Neuronal stem cell (in vitro differentiated cells): ENCODE data around the gene TSPAN9.

Source experiments
- DNase-seq: peaks from one replicate; pipeline ENCODE4 v3.0.0-alpha.2; 2013; ENCODE audit warnings: low spot score
- H2AFZ ChIP-seq: one replicate; pipeline ENCODE4 v1.6.1; 2013; ENCODE audit warnings: mild to moderate bottlenecking, low read length, inconsistent platforms
- H2AK5ac ChIP-seq: 2 replicates; pipeline ENCODE4 v1.6.1; 2013; ENCODE audit warnings: low read depth, mild to moderate bottlenecking, inconsistent platforms, low read length, moderate library complexity, mixed read lengths
- H2BK120ac ChIP-seq: 2 replicates; pipeline ENCODE4 v1.6.1; 2013; ENCODE audit warnings: low read depth, mild to moderate bottlenecking, inconsistent platforms, low read length, moderate library complexity, mixed read lengths
- H2BK12ac ChIP-seq: one replicate; pipeline ENCODE4 v1.6.1; 2013; ENCODE audit warnings: low read length, inconsistent platforms
- H2BK15ac ChIP-seq: 2 replicates; pipeline ENCODE4 v1.6.1; 2013; ENCODE audit warnings: mild to moderate bottlenecking, low read length, inconsistent platforms, mixed read lengths
- H2BK5ac ChIP-seq: one replicate; pipeline ENCODE4 v1.6.1; 2013; ENCODE audit warnings: inconsistent platforms, mild to moderate bottlenecking, low read length, moderate library complexity
- H3K14ac ChIP-seq: one replicate; pipeline ENCODE4 v1.6.1; 2013; ENCODE audit warnings: low read length, inconsistent platforms
- H3K18ac ChIP-seq: 2 replicates; pipeline ENCODE4 v1.6.1; 2013; ENCODE audit warnings: low read length, inconsistent platforms
- H3K23ac ChIP-seq: 2 replicates; pipeline ENCODE4 v1.6.1; 2013; ENCODE audit warnings: low read depth, mild to moderate bottlenecking, mixed read lengths, low read length, inconsistent platforms; ENCODE audit not compliant: poor library complexity
- H3K27ac ChIP-seq: replicated peaks from 3 replicates; pipeline ENCODE4 v1.5.1; 2013; ENCODE audit warnings: low read length, inconsistent platforms
- H3K27me3 ChIP-seq, 3 experiments: 2 replicates each; pipeline ENCODE4 v1.6.1; 2013; ENCODE audit warnings: low read length in 3 of 3, mild to moderate bottlenecking in 2 of 3, inconsistent platforms in 1 of 3, low read depth in 1 of 3, mixed read lengths in 1 of 3, moderate library complexity in 1 of 3; ENCODE audit not compliant: control insufficient read depth in 3 of 3, insufficient read depth in 3 of 3
- H3K36me3 ChIP-seq, 2 donors: replicated peaks in 1 of 2; 2 replicates each; pipeline ENCODE4 v1.6.1; 2013; ENCODE audit warnings: low read length in 2 of 2; ENCODE audit not compliant: control insufficient read depth in 2 of 2, insufficient read depth in 2 of 2
- H3K4ac ChIP-seq: 2 replicates; pipeline ENCODE4 v1.6.1; 2013; ENCODE audit warnings: inconsistent platforms, mild to moderate bottlenecking, low read length, moderate library complexity
- H3K4me1 ChIP-seq, 2 donors: 1 replicate in 1 of 2; 2 replicates in 1 of 2; pipeline ENCODE4 v1.6.1; 2013; ENCODE audit warnings: low read length in 2 of 2, low read depth in 1 of 2; ENCODE audit not compliant: control insufficient read depth in 2 of 2, insufficient read depth in 1 of 2
- H3K4me2 ChIP-seq: one replicate; pipeline ENCODE4 v1.6.1; 2013; ENCODE audit warnings: mild to moderate bottlenecking, low read length, inconsistent platforms; ENCODE audit not compliant: insufficient read depth, poor library complexity, severe bottlenecking
- H3K4me3 ChIP-seq, 2 donors: 2 replicates each; pipeline ENCODE4 v1.5.1; 2013; ENCODE audit warnings: low read length in 2 of 2, mild to moderate bottlenecking in 2 of 2, inconsistent platforms in 1 of 2, moderate library complexity in 1 of 2
- H3K79me1 ChIP-seq: one replicate; pipeline ENCODE4 v1.6.1; 2013; ENCODE audit warnings: low read depth, mild to moderate bottlenecking, inconsistent platforms, low read length, moderate library complexity
- H3K9ac ChIP-seq: one replicate; pipeline ENCODE4 v1.6.1; 2013; ENCODE audit warnings: mild to moderate bottlenecking, low read depth, low read length, inconsistent platforms; ENCODE audit not compliant: poor library complexity
- H3K9me3 ChIP-seq, 2 donors: replicated peaks in 1 of 2; 2 replicates each; pipeline versions ENCODE3 to v1.6.1; 2013; ENCODE audit warnings: low read length in 2 of 2, mild to moderate bottlenecking in 2 of 2, inconsistent platforms in 1 of 2, low read depth in 1 of 2, mixed read lengths in 1 of 2, moderate library complexity in 1 of 2; ENCODE audit not compliant: control insufficient read depth in 2 of 2, insufficient read depth in 1 of 2
- H4K8ac ChIP-seq: one replicate; pipeline ENCODE4 v1.6.1; 2013; ENCODE audit warnings: low read depth, mild to moderate bottlenecking, inconsistent platforms, low read length, moderate library complexity
- H4K91ac ChIP-seq: one replicate; pipeline ENCODE4 v1.6.1; 2013; ENCODE audit warnings: low read length, low read depth, mild to moderate bottlenecking, inconsistent platforms; ENCODE audit not compliant: poor library complexity
- WGBS, 2 donors: extraction: QIAGEN DNeasy Blood & Tissue Kit; methylation state at CpG; one replicate each; pipeline ENCODE4 v1.1.7; 2013; ENCODE audit warnings: missing lambda C conversion rate in 2 of 2, mixed read lengths in 1 of 2; ENCODE audit not compliant: insufficient read length in 2 of 2, insufficient replicate concordance in 1 of 2; ENCODE audit errors: extremely low coverage in 2 of 2; 5-methylcytosine and 5-hydroxymethylcytosine counted together

Gene TSPAN9

GRCh38 chr12:3330976-3331510 is 253.9 kb downstream of the TSPAN9 start:
- Histone ChIP-seq H3K23ac (no peak overlapping the region), H3K27me3 (peaks cover 0 to 12% (median 0%) of the 10 kb centered on the region in 3 experiments), H3K4me2 (no peak overlapping the region), H3K18ac (no peak overlapping the region), H2BK12ac (no peak overlapping the region), H3K14ac (no peak overlapping the region), H2AFZ (no peak overlapping the region), H4K91ac (no peak overlapping the region), H3K36me3 (no peaks in the 10 kb centered on the region), H4K8ac (no peak overlapping the region), H3K4ac (no peak overlapping the region), H2BK15ac (no peak overlapping the region), H2BK5ac (peak overlapping the region; percentile 39), H3K4me1 (peaks cover 6 to 10% of the 10 kb centered on the region in 2 donors), H3K79me1 (no peaks in the 10 kb centered on the region), H3K9me3 (no peaks in the 10 kb centered on the region), H2AK5ac (no peak overlapping the region), H3K9ac (no peak overlapping the region), H2BK120ac (no peak overlapping the region), H3K4me3 (no peak overlapping the region), H3K27ac (no peak overlapping the region)
- no CpG with 5 or more reads among the region's 7 CpGs for WGBS, 2 donors
- no peak for DNase-seq

GRCh38 chr12:3332188-3332587 is 255.0 kb downstream of the TSPAN9 start:
- Histone ChIP-seq H3K36me3 (no peaks in the 10 kb centered on the region), H3K14ac (no peak overlapping the region), H4K8ac (no peak overlapping the region), H3K79me1 (no peaks in the 10 kb centered on the region), H3K4ac (no peak overlapping the region), H2BK12ac (no peak overlapping the region), H3K4me2 (no peak overlapping the region), H2BK5ac (no peak overlapping the region), H2BK15ac (no peak overlapping the region), H3K9ac (no peak overlapping the region), H2BK120ac (no peak overlapping the region), H4K91ac (no peak overlapping the region), H3K4me1 (peaks cover 13 to 18% of the 10 kb centered on the region in 2 donors), H2AFZ (no peak overlapping the region), H3K23ac (no peak overlapping the region), H2AK5ac (no peak overlapping the region), H3K27me3 (peaks cover 0 to 10% (median 0%) of the 10 kb centered on the region in 3 experiments), H3K9me3 (no peaks in the 10 kb centered on the region), H3K27ac (no peak overlapping the region), H3K4me3 (no peak overlapping the region), H3K18ac (no peak overlapping the region)
- DNase-seq, result no peak
- WGBS, 2 donors, result no CpG with 5 or more reads among the region's 3 CpGs

- Histone ChIP-seq H3K79me1 (no peaks in the 10 kb centered on the region), H3K27me3 (peaks cover 0 to 1% (median 0%) of the 10 kb centered on the region in 3 experiments), H3K4me3 (no peak overlapping the region), H2BK120ac (no peak overlapping the region), H4K8ac (no peak overlapping the region), H3K4me2 (no peak overlapping the region), H2AK5ac (peak overlapping the region; percentile 61), H2AFZ (no peak overlapping the region), H3K23ac (no peak overlapping the region), H3K9me3 (no peaks in the 10 kb centered on the region), H2BK12ac (no peak overlapping the region), H3K4me1 (peaks cover 16 to 20% of the 10 kb centered on the region in 2 donors), H3K36me3 (no peaks in the 10 kb centered on the region), H3K9ac (no peak overlapping the region), H4K91ac (no peak overlapping the region), H2BK15ac (no peak overlapping the region), H2BK5ac (peak overlapping the region; percentile 7), H3K27ac (no peak overlapping the region), H3K18ac (peak overlapping the region; percentile 63), H3K14ac (no peak overlapping the region), H3K4ac (no peak overlapping the region)
- no peak for DNase-seq
- WGBS, 2 donors, result no CpG with 5 or more reads among the region's 10 CpGs
Observed at GRCh38 chr12:3333583-3333982, 256.4 kb downstream of the TSPAN9 start.

GRCh38 chr12:3333991-3334391 is 256.8 kb downstream of the TSPAN9 start:
- Histone ChIP-seq H2BK15ac (no peak overlapping the region), H4K8ac (no peak overlapping the region), H2AFZ (no peak overlapping the region), H3K18ac (peak overlapping the region; percentile 63), H3K9ac (no peak overlapping the region), H4K91ac (no peak overlapping the region), H2BK12ac (peak overlapping the region; percentile 36), H3K14ac (no peak overlapping the region), H3K36me3 (no peaks in the 10 kb centered on the region), H3K4ac (peak overlapping the region; percentile 8), H2AK5ac (peak overlapping the region; percentile 61), H2BK5ac (no peak overlapping the region), H3K9me3 (no peaks in the 10 kb centered on the region), H3K23ac (no peak overlapping the region), H3K27me3 (no peaks in the 10 kb centered on the region), H3K27ac (no peak overlapping the region), H3K4me1 (peaks cover 16 to 20% of the 10 kb centered on the region in 2 donors), H3K79me1 (no peaks in the 10 kb centered on the region), H3K4me3 (no peak overlapping the region), H3K4me2 (no peak overlapping the region), H2BK120ac (no peak overlapping the region)
- no peak for DNase-seq
- WGBS, 2 donors, result no CpG with 5 or more reads among the region's 9 CpGs
